HFFc6 (cell line): ENCODE data around the gene FOXP1. TPM values are rescaled to one million over a fixed set of nuclear protein-coding genes. Genes with fewer than 3 reads are reported as not detected.

ENCODE experiments used
- DNase-seq: peaks from one replicate; pipeline ENCODE4 v3.0.0-alpha.2; 2018
- H3K27ac Mint-ChIP-seq: 2 replicates; pipeline ENCODE4 v1.8.0; 2020; ENCODE audit warnings: mild to moderate bottlenecking, mixed read lengths
- H3K27me3 Mint-ChIP-seq: 2 replicates; pipeline ENCODE4 v1.8.0; 2021; ENCODE audit warnings: mild to moderate bottlenecking, moderate library complexity, mixed read lengths; ENCODE audit not compliant: insufficient read depth
- H3K36me3 Mint-ChIP-seq: 2 replicates; pipeline ENCODE4 v1.8.0; 2021; ENCODE audit warnings: low read depth, mixed read lengths
- H3K4me1 Mint-ChIP-seq: 2 replicates; pipeline ENCODE4 v1.8.0; 2020; ENCODE audit warnings: low read depth, mixed read lengths
- H3K4me3 Mint-ChIP-seq: 2 replicates; pipeline ENCODE4 v1.8.0; 2020; ENCODE audit warnings: mild to moderate bottlenecking, moderate library complexity, mixed read lengths
- H3K9me3 Mint-ChIP-seq: 2 replicates; pipeline ENCODE4 v1.8.0; 2020; ENCODE audit warnings: mild to moderate bottlenecking, mixed read lengths
- total RNA-seq, 6 experiments: library from RNA; stranded (reverse); fragmentation: NEBNext Ultra II Directional; extraction: Animal tissue kit (Norgen Biotek cat#: 25700); gene quantifications; 2 replicates in 1 of 6; 3 replicates in 5 of 6; pipeline ENCODE4 v1.2.3, GENCODE V29; 2021
- TF ChIP-seq, protein P1 (sequence below): fragments of 200-600 bp; sonication (generic); IDR thresholded peaks from 2 replicates; pipeline ENCODE4 v1.5.0; 2021; ENCODE audit warnings: antibody characterized with exemption, mild to moderate bottlenecking

The FOXP1 gene
- total RNA-seq, 6 experiments from 2014 or later: 32.2 to 59.3 (median 52.0) TPM

DNA sequence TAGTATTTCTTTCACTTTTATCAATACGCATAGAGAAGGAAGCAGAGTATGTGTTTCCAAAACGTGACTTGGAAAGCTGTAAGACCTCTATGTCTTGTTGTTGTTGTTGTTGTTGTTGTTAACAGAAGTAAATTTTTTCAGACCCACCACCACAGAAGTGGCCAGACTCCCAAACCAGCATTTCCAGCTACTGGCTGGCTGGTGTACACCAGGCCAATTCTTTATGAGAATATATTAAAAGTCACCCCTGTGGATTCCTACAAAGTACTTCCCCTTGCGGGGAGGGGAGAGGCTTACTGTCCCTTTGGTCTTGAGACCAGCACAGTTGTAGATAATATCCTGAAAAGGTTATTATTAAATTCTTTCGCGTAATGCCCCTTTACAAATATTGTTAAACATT, 1.6 kb upstream of the FOXP1 start:
- Mint-ChIP-seq H3K36me3 (no peaks in the 10 kb centered on the region), H3K27me3 (no peaks in the 10 kb centered on the region; the same call in 1 of the 2 replicates), H3K4me3 (peak overlapping the region; percentile 91), H3K4me1 (peaks cover 52% of the 10 kb centered on the region), H3K27ac (peak overlapping the region; percentile 89), H3K9me3 (no peaks in the 10 kb centered on the region)
- no peak for DNase-seq
- TF ChIP-seq, protein P1, sequence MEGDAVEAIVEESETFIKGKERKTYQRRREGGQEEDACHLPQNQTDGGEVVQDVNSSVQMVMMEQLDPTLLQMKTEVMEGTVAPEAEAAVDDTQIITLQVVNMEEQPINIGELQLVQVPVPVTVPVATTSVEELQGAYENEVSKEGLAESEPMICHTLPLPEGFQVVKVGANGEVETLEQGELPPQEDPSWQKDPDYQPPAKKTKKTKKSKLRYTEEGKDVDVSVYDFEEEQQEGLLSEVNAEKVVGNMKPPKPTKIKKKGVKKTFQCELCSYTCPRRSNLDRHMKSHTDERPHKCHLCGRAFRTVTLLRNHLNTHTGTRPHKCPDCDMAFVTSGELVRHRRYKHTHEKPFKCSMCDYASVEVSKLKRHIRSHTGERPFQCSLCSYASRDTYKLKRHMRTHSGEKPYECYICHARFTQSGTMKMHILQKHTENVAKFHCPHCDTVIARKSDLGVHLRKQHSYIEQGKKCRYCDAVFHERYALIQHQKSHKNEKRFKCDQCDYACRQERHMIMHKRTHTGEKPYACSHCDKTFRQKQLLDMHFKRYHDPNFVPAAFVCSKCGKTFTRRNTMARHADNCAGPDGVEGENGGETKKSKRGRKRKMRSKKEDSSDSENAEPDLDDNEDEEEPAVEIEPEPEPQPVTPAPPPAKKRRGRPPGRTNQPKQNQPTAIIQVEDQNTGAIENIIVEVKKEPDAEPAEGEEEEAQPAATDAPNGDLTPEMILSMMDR: no peak

- DNase-seq: peak; percentile 12
- Mint-ChIP-seq H3K4me3 (peak overlapping the region; percentile 91), H3K9me3 (no peaks in the 10 kb centered on the region), H3K4me1 (peaks cover 58% of the 10 kb centered on the region), H3K36me3 (no peaks in the 10 kb centered on the region), H3K27ac (peak overlapping the region; percentile 89), H3K27me3 (no peaks in the 10 kb centered on the region)
- TF ChIP-seq, protein P1: no peak
Observed at GRCh38 chr3:71584394-71585011, 975 bp upstream of the FOXP1 start.

- Mint-ChIP-seq H3K27ac (peak overlapping the region; percentile 92), H3K4me3 (peak overlapping the region; percentile 95), H3K4me1 (peaks cover 69% of the 10 kb centered on the region), H3K36me3 (no peaks in the 10 kb centered on the region), H3K9me3 (no peaks in the 10 kb centered on the region), H3K27me3 (no peaks in the 10 kb centered on the region)
- TF ChIP-seq, protein P1: 0 out of 2 replicates have a peak, but pooled peaks have one; percentile 11
- no peak for DNase-seq
Observed at GRCh38 chr3:71582612-71583565, 639 bp downstream of the FOXP1 start.

- Mint-ChIP-seq H3K27ac (peak overlapping the region; percentile 86), H3K4me3 (peak overlapping the region; percentile 95), H3K36me3 (no peaks in the 10 kb centered on the region), H3K4me1 (peaks cover 71% of the 10 kb centered on the region), H3K9me3 (no peaks in the 10 kb centered on the region), H3K27me3 (no peaks in the 10 kb centered on the region)
- no peak for DNase-seq
- TF ChIP-seq, protein P1: no peak
Observed at GRCh38 chr3:71582036-71582611, 1.4 kb downstream of the FOXP1 start.

GRCh38 chr3:71581457-71582035, 2.0 kb downstream of the FOXP1 start:
- H3K27ac Mint-ChIP-seq: peak overlapping the region; percentile 87
- H3K27me3 Mint-ChIP-seq: no peaks in the 10 kb centered on the region
- peaks cover 66% of the 10 kb centered on the region for H3K4me1 Mint-ChIP-seq
- H3K36me3 Mint-ChIP-seq: no peaks in the 10 kb centered on the region
- H3K4me3 Mint-ChIP-seq: peak overlapping the region; percentile 95
- DNase-seq: no peak
- H3K9me3 Mint-ChIP-seq: no peaks in the 10 kb centered on the region
- TF ChIP-seq, protein P1: no peak; the same call in 1 of the 2 replicates
